H9 (cell line): ENCODE measurements around the gene ADNP2. TPM values are rescaled to one million over a fixed set of nuclear protein-coding genes. Genes with fewer than 3 reads are reported as not detected.

Source experiments
- DNase-seq: peaks from one replicate; pipeline ENCODE4 v3.0.0-alpha.2; 2017
- H2AFZ ChIP-seq: one replicate; pipeline ENCODE4 v1.6.1; 2013; ENCODE audit warnings: mild to moderate bottlenecking, low read length, control low read depth, moderate library complexity
- H2AK5ac ChIP-seq: 2 replicates; pipeline ENCODE4 v1.6.1; 2013; ENCODE audit warnings: low read length, control low read depth, mixed read lengths; ENCODE audit not compliant: insufficient read length
- H2BK120ac ChIP-seq: one replicate; pipeline ENCODE4 v1.6.1; 2013; ENCODE audit warnings: low read depth, mild to moderate bottlenecking, low read length, control low read depth, inconsistent platforms; ENCODE audit not compliant: poor library complexity, severe bottlenecking
- H2BK12ac ChIP-seq: 2 replicates; pipeline ENCODE4 v1.6.1; 2013; ENCODE audit warnings: low read length, control low read depth, mixed read lengths, low read depth; ENCODE audit not compliant: insufficient read length
- H2BK15ac ChIP-seq: 2 replicates; pipeline ENCODE4 v1.6.1; 2013; ENCODE audit warnings: low read depth, low read length, control low read depth
- H2BK20ac ChIP-seq: one replicate; pipeline ENCODE4 v1.6.1; 2013; ENCODE audit warnings: low read depth, mild to moderate bottlenecking, low read length, control low read depth, inconsistent platforms; ENCODE audit not compliant: poor library complexity, severe bottlenecking
- H2BK5ac ChIP-seq: 2 replicates; pipeline ENCODE4 v1.6.1; 2013; ENCODE audit warnings: low read length, control low read depth, mixed read lengths; ENCODE audit not compliant: insufficient read length
- H3K14ac ChIP-seq: 2 replicates; pipeline ENCODE4 v1.6.1; 2013; ENCODE audit warnings: low read length, control low read depth; ENCODE audit not compliant: insufficient read depth
- H3K18ac ChIP-seq: 2 replicates; pipeline ENCODE4 v1.6.1; 2013; ENCODE audit warnings: low read depth, mild to moderate bottlenecking, mixed read lengths, low read length, control low read depth; ENCODE audit not compliant: insufficient read length
- H3K23ac ChIP-seq: 2 replicates; pipeline ENCODE4 v1.6.1; 2013; ENCODE audit warnings: low read length, control low read depth, mixed read lengths, low read depth; ENCODE audit not compliant: insufficient read length
- H3K23me2 ChIP-seq: 2 replicates; pipeline ENCODE4 v1.6.1; 2013; ENCODE audit warnings: low read depth, mild to moderate bottlenecking, mixed read lengths, low read length, control low read depth; ENCODE audit not compliant: insufficient read length, poor library complexity, severe bottlenecking
- H3K27ac ChIP-seq: 2 replicates; pipeline ENCODE4 v1.5.1; 2013; ENCODE audit warnings: low read length, control low read depth, mixed read lengths, low read depth; ENCODE audit not compliant: insufficient read length
- H3K27me3 ChIP-seq: 2 replicates; pipeline ENCODE4 v1.6.1; 2013; ENCODE audit warnings: low read length, control low read depth, inconsistent platforms; ENCODE audit not compliant: insufficient read depth
- H3K4ac ChIP-seq: 2 replicates; pipeline ENCODE4 v1.6.1; 2013; ENCODE audit warnings: low read depth, mild to moderate bottlenecking, control low read depth, inconsistent platforms, low read length, moderate library complexity
- H3K4me1 ChIP-seq: 2 replicates; pipeline ENCODE4 v1.6.1; 2013; ENCODE audit warnings: low read length, control low read depth, inconsistent platforms; ENCODE audit not compliant: insufficient read depth
- H3K4me2 ChIP-seq: 2 replicates; pipeline ENCODE4 v1.6.1; 2013; ENCODE audit warnings: low read length, control low read depth, mixed read lengths; ENCODE audit not compliant: insufficient read length, insufficient read depth
- H3K56ac ChIP-seq: 2 replicates; pipeline ENCODE4 v1.6.1; 2013; ENCODE audit warnings: low read depth, mild to moderate bottlenecking, mixed read lengths, low read length, control low read depth; ENCODE audit not compliant: insufficient read length
- H3K79me1 ChIP-seq: 2 replicates; pipeline ENCODE4 v1.6.1; 2013; ENCODE audit warnings: low read depth, mild to moderate bottlenecking, moderate library complexity, low read length, control low read depth, inconsistent platforms; ENCODE audit not compliant: insufficient read depth, poor library complexity, severe bottlenecking
- H3K79me2 ChIP-seq: 2 replicates; pipeline ENCODE4 v1.6.1; 2013; ENCODE audit warnings: low read length, control low read depth, inconsistent platforms; ENCODE audit not compliant: insufficient read depth
- H3K9ac ChIP-seq: 2 replicates; pipeline ENCODE4 v1.6.1; 2013; ENCODE audit warnings: low read length, control low read depth, mixed read lengths; ENCODE audit not compliant: insufficient read length; ENCODE audit errors: extremely low read depth
- H3K9me3 ChIP-seq: one replicate; pipeline ENCODE4 v1.6.1; 2013; ENCODE audit warnings: low read depth, low read length, inconsistent platforms; ENCODE audit not compliant: control insufficient read depth
- H3T11ph ChIP-seq: one replicate; pipeline ENCODE4 v1.6.1; 2013; ENCODE audit warnings: mild to moderate bottlenecking, low read length, control low read depth, inconsistent platforms
- H4K20me1 ChIP-seq: one replicate; pipeline ENCODE4 v1.6.1; 2013; ENCODE audit not compliant: control insufficient read depth, insufficient read length, insufficient read depth
- H4K5ac ChIP-seq: 2 replicates; pipeline ENCODE4 v1.6.1; 2013; ENCODE audit warnings: low read depth, mild to moderate bottlenecking, mixed read lengths, low read length, control low read depth; ENCODE audit not compliant: insufficient read length
- H4K8ac ChIP-seq: replicated peaks from 2 replicates; pipeline ENCODE4 v1.6.1; 2013; ENCODE audit warnings: low read length, control low read depth, mixed read lengths, low read depth; ENCODE audit not compliant: insufficient read length
- H4K91ac ChIP-seq: 2 replicates; pipeline ENCODE4 v1.6.1; 2013; ENCODE audit warnings: low read depth, mild to moderate bottlenecking, moderate library complexity, mixed read lengths, low read length, control low read depth; ENCODE audit not compliant: insufficient read length
- H3K27ac Mint-ChIP-seq, 3 experiments: 2 replicates in 2 of 3; 3 replicates in 1 of 3; pipeline ENCODE4 v1.8.0; 2020 to 2021; ENCODE audit warnings: mixed read lengths in 3 of 3, mild to moderate bottlenecking in 1 of 3, moderate library complexity in 1 of 3
- H3K27me3 Mint-ChIP-seq: 2 replicates; pipeline ENCODE4 v1.8.0; 2021; ENCODE audit warnings: low read depth, mild to moderate bottlenecking, moderate library complexity, mixed read lengths
- H3K36me3 Mint-ChIP-seq, 3 experiments: 2 replicates in 2 of 3; 3 replicates in 1 of 3; pipeline ENCODE4 v1.8.0; 2020 to 2021; ENCODE audit warnings: low read depth in 3 of 3, mixed read lengths in 3 of 3; ENCODE audit not compliant: insufficient read depth in 1 of 3
- H3K4me1 Mint-ChIP-seq, 2 experiments: 2 replicates each; pipeline ENCODE4 v1.8.0; 2020; ENCODE audit warnings: mixed read lengths in 2 of 2
- H3K4me3 Mint-ChIP-seq, 2 experiments: 2 replicates in 1 of 2; 3 replicates in 1 of 2; pipeline ENCODE4 v1.8.0; 2020 to 2021; ENCODE audit warnings: mild to moderate bottlenecking in 2 of 2, mixed read lengths in 2 of 2, moderate library complexity in 1 of 2
- H3K9me3 Mint-ChIP-seq, 2 experiments: 2 replicates in 1 of 2; 3 replicates in 1 of 2; pipeline ENCODE4 v1.8.0; 2020; ENCODE audit warnings: mild to moderate bottlenecking in 2 of 2, mixed read lengths in 2 of 2, moderate library complexity in 1 of 2
- CTCF ChIP-seq: fragments of 200-600 bp; sonication (generic); conservative IDR thresholded peaks from 3 replicates; pipeline ENCODE4 v1.8.0; 2021; ENCODE audit warnings: antibody characterized with exemption, mild to moderate bottlenecking
- WGBS: extraction: QIAGEN DNeasy Blood & Tissue Kit; methylation state at CpG from one replicate; pipeline ENCODE4 v1.1.7; 2013; ENCODE audit warnings: missing lambda C conversion rate, low lambda C conversion rate, mixed read lengths; ENCODE audit not compliant: insufficient read length; ENCODE audit errors: extremely low coverage; 5-methylcytosine and 5-hydroxymethylcytosine counted together
- total RNA-seq: library from RNA; stranded (reverse); gene quantifications from 2 replicates; pipeline ENCODE4 v1.2.1, GENCODE V29; 2021

Gene ADNP2
- total RNA-seq, 1 experiment from 2014 or later = 53.5 TPM

- peak overlapping the region; percentile 64 for H3K9ac ChIP-seq
- Mint-ChIP-seq H3K27ac (peak overlapping the region in 2 of 3 experiments; percentile 82 to 93; a peak in 3 of 7 replicates), H3K4me1 (peaks cover 64% of the 10 kb centered on the region in 2 experiments), H3K9me3 (no peaks in the 10 kb centered on the region), H3K4me3 (peak overlapping the region; percentile 87 to 91), H3K27me3 (no peaks in the 10 kb centered on the region), H3K36me3 (peaks cover 5 to 12% (median 7%) of the 10 kb centered on the region in 3 experiments; a peak in 6 of 7 replicates)
- no peak overlapping the region for H4K91ac ChIP-seq
- H2BK15ac ChIP-seq = no peak overlapping the region
- no peak overlapping the region for H3K23ac ChIP-seq
- no CpG with 5 or more reads among the region's 34 CpGs for WGBS
- TF ChIP-seq CTCF = no peak
- H2BK12ac ChIP-seq = no peak overlapping the region
- no peak overlapping the region for H2BK20ac ChIP-seq
- H3K27ac ChIP-seq = no peak overlapping the region
- H3K18ac ChIP-seq = no peak overlapping the region
- no peak overlapping the region for H2BK120ac ChIP-seq
- no peak overlapping the region for H2AFZ ChIP-seq
- H3K9me3 ChIP-seq = no peaks in the 10 kb centered on the region
- no peaks in the 10 kb centered on the region for H3K23me2 ChIP-seq
- peak; percentile 67 for DNase-seq
- H4K5ac ChIP-seq = no peak overlapping the region
- peaks cover 33% of the 10 kb centered on the region for H3K79me2 ChIP-seq
- no peak overlapping the region for H3K56ac ChIP-seq
- H3K79me1 ChIP-seq = no peaks in the 10 kb centered on the region
- peak overlapping the region; percentile 66 for H3K4me2 ChIP-seq
- no peak overlapping the region for H3K14ac ChIP-seq
- H2BK5ac ChIP-seq = no peak overlapping the region
- H4K8ac ChIP-seq = no peak overlapping the region
- H3T11ph ChIP-seq = no peak overlapping the region
- H3K4ac ChIP-seq = no peak overlapping the region
- H3K4me1 ChIP-seq = peaks cover 7% of the 10 kb centered on the region; the same call in 1 of the 2 replicates
- H3K27me3 ChIP-seq = no peaks in the 10 kb centered on the region
- H4K20me1 ChIP-seq = peaks cover 2% of the 10 kb centered on the region
- no peak overlapping the region for H2AK5ac ChIP-seq
These were observed 615 bp downstream of the ADNP2 start for GRCh38 chr18:80109676-80110078.
